Thymus (tissue), 11 donors: ENCODE data around the gene FZD4. TPM values are rescaled to one million over a fixed set of nuclear protein-coding genes. Genes with fewer than 3 reads are reported as not detected.

Experiments used
- DNase-seq, 9 donors: peaks; one replicate each; pipeline ENCODE4 v3.0.0-alpha.2; 2013; ENCODE audit warnings: low spot score in 9 of 9, low read depth in 6 of 9, missing footprints in 1 of 9
- H3K27ac ChIP-seq, 2 donors: one replicate each; pipeline ENCODE4 v1.5.1; 2013; ENCODE audit warnings: control low read depth in 1 of 2, low read depth in 1 of 2, low read length in 1 of 2, mild to moderate bottlenecking in 1 of 2, moderate library complexity in 1 of 2
- H3K27me3 ChIP-seq, 2 donors: one replicate each; pipeline ENCODE4 v1.5.1; 2013; ENCODE audit warnings: low read length in 1 of 2; ENCODE audit not compliant: control insufficient read depth in 2 of 2, insufficient read depth in 1 of 2
- H3K36me3 ChIP-seq, 2 donors: one replicate each; pipeline ENCODE4 v1.5.1; 2013; ENCODE audit warnings: low read length in 1 of 2, mild to moderate bottlenecking in 1 of 2, moderate library complexity in 1 of 2; ENCODE audit not compliant: control insufficient read depth in 2 of 2, insufficient read depth in 2 of 2
- H3K4me1 ChIP-seq, 2 donors: one replicate each; pipeline ENCODE4 v1.5.1; 2013; ENCODE audit warnings: low read length in 2 of 2; ENCODE audit not compliant: control insufficient read depth in 2 of 2, insufficient read depth in 2 of 2
- H3K4me3 ChIP-seq, 2 donors: one replicate each; pipeline ENCODE4 v1.5.1; 2013; ENCODE audit warnings: low read length in 2 of 2, control low read depth in 1 of 2, mild to moderate bottlenecking in 1 of 2
- H3K9me3 ChIP-seq, 2 donors: one replicate each; pipeline ENCODE4 v1.5.1; 2013; ENCODE audit warnings: low read length in 1 of 2, mild to moderate bottlenecking in 1 of 2; ENCODE audit not compliant: control insufficient read depth in 2 of 2, insufficient read depth in 1 of 2
- WGBS: extraction: QIAGEN DNeasy Blood & Tissue Kit; methylation state at CpG from one replicate; pipeline ENCODE4 v1.1.7; 2013; 5-methylcytosine and 5-hydroxymethylcytosine counted together
- polyA plus RNA-seq: library from polyadenylated mRNA; stranded (reverse); fragments of 200-250 nt; gene quantifications from one replicate; pipeline ENCODE4 v1.2.3, GENCODE V29; 2013
- total RNA-seq: library from RNA; stranded (reverse); fragments of 120-200 nt; gene quantifications from one replicate; pipeline ENCODE4 v1.2.4, GENCODE V29; 2013
- donor health status: healthy.

Gene FZD4
- total and polyA plus RNA-seq, 2 donors = 3.4 to 5.9 TPM

DNA sequence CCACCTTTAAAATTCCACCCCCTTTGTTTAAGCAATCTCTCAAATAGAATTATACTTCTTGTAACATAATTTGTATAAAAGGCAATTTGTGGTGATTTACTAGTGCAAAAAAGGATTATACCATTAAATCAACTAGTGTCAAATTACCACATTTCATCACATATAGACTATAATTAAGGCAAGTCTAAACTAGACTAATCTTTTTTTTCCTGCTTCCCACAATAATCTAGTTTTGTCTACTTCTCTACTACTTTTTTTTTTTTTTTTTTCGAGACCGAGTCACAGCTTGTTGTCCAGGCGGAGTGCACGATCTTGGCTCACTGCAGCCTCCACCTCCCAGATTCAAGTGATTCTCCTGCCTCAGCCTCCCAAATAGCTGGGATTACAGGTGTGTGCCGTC is 36.1 kb upstream of the FZD4 start:
- no peak for DNase-seq
- Histone ChIP-seq H3K9me3 (no peaks in the 10 kb centered on the region), H3K4me1 (no peaks in the 10 kb centered on the region), H3K27me3 (no peaks in the 10 kb centered on the region), H3K27ac (no peak overlapping the region), H3K36me3 (no peaks in the 10 kb centered on the region), H3K4me3 (no peak overlapping the region)
- WGBS = 97% methylated on average over 5 of the region's 5 CpGs

- Histone ChIP-seq H3K9me3 (no peaks in the 10 kb centered on the region), H3K4me1 (no peaks in the 10 kb centered on the region), H3K36me3 (no peaks in the 10 kb centered on the region), H3K27ac (no peak overlapping the region), H3K4me3 (no peak overlapping the region), H3K27me3 (no peaks in the 10 kb centered on the region)
- no peak for DNase-seq
- WGBS = 93% methylated on average over 3 of the region's 3 CpGs
Measured at GRCh38 chr11:86990515-86990914, 35.3 kb upstream of the FZD4 start.

- 89% methylated on average over 1 of the region's 1 CpG for WGBS
- Histone ChIP-seq H3K27ac (no peak overlapping the region), H3K9me3 (no peaks in the 10 kb centered on the region), H3K4me3 (no peak overlapping the region), H3K4me1 (no peaks in the 10 kb centered on the region), H3K27me3 (no peaks in the 10 kb centered on the region), H3K36me3 (no peaks in the 10 kb centered on the region)
- no peak for DNase-seq
Measured at GRCh38 chr11:86990031-86990430, 34.8 kb upstream of the FZD4 start.

DNA sequence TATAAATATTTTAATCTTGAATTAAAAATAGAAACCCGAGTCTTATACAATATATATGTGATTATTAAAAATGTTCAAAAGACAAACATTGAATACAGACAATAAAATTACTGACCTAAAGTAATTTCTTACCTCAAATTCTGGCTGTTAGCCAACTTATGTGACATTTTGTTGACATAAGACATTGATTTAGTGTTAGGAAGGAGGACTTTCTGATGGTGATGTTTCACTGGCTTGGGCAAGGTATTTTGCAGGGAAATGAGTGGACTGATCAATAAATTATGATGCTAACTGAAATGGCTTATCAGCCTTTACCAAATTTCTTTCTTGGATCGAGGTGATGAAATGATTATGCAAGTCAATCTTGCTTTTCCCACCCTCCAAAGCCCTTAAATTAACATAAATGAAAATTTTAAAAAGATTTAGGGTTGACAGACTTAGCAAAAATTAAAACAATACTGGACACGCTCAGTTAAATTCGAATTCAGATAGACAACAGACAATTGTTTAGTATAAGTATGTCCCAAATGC is 33.2 kb upstream of the FZD4 start:
- Histone ChIP-seq H3K4me1 (no peaks in the 10 kb centered on the region), H3K4me3 (no peak overlapping the region), H3K36me3 (no peaks in the 10 kb centered on the region), H3K9me3 (no peaks in the 10 kb centered on the region), H3K27me3 (no peaks in the 10 kb centered on the region), H3K27ac (no peak overlapping the region)
- DNase-seq = no peak
- WGBS = 95% methylated on average over 4 of the region's 4 CpGs

GRCh38 chr11:86987679-86988078 is 32.5 kb upstream of the FZD4 start:
- 89% methylated on average over 1 of the region's 1 CpG for WGBS
- H3K9me3 ChIP-seq = no peaks in the 10 kb centered on the region
- H3K27ac ChIP-seq = no peak overlapping the region
- DNase-seq = no peak
- no peaks in the 10 kb centered on the region for H3K36me3 ChIP-seq
- no peaks in the 10 kb centered on the region for H3K27me3 ChIP-seq
- H3K4me1 ChIP-seq = no peaks in the 10 kb centered on the region
- no peak overlapping the region for H3K4me3 ChIP-seq

GRCh38 chr11:86984701-86985100 is 29.5 kb upstream of the FZD4 start:
- no peaks in the 10 kb centered on the region for H3K36me3 ChIP-seq
- WGBS = 95% methylated on average over 4 of the region's 4 CpGs
- H3K4me1 ChIP-seq = no peaks in the 10 kb centered on the region
- no peak overlapping the region for H3K4me3 ChIP-seq
- H3K27ac ChIP-seq = no peak overlapping the region
- no peaks in the 10 kb centered on the region for H3K27me3 ChIP-seq
- H3K9me3 ChIP-seq = no peaks in the 10 kb centered on the region
- no peak for DNase-seq

DNA sequence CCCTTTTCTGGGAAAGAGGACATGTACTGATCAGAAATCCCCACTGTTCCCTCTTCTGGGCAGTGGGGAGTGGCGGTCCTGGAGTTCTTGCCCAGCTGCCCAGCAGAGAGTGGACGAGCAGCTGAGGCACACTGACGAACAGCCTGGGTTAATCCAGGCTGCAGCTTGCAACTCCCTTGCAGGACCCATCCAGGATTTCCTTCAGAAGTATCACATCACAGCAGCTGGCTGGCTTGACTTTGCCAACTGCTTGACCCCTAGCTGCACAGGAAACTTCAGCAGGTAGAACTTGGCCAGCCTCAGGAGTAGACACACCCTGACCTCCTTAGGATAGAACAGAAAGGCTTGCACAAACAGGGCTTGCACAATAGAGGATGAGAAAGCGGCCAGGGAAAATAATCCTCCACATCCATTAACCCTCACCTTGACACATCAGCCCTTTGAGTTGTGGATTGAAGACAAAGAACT is 27.9 kb upstream of the FZD4 start:
- H3K4me3 ChIP-seq = no peak overlapping the region
- H3K27ac ChIP-seq = no peak overlapping the region
- no peaks in the 10 kb centered on the region for H3K9me3 ChIP-seq
- 94% methylated on average over 4 of the region's 4 CpGs for WGBS
- DNase-seq = no peak
- H3K27me3 ChIP-seq = no peaks in the 10 kb centered on the region
- no peaks in the 10 kb centered on the region for H3K36me3 ChIP-seq
- H3K4me1 ChIP-seq = no peaks in the 10 kb centered on the region

- 97% methylated on average over 7 of the region's 7 CpGs for WGBS
- no peaks in the 10 kb centered on the region for H3K9me3 ChIP-seq
- no peaks in the 10 kb centered on the region for H3K27me3 ChIP-seq
- no peak overlapping the region for H3K4me3 ChIP-seq
- DNase-seq = no peak
- no peaks in the 10 kb centered on the region for H3K36me3 ChIP-seq
- no peak overlapping the region for H3K27ac ChIP-seq
- no peaks in the 10 kb centered on the region for H3K4me1 ChIP-seq
Measured at GRCh38 chr11:86981777-86982540, 26.8 kb upstream of the FZD4 start.

GRCh38 chr11:86980086-86980796 is 25.0 kb upstream of the FZD4 start:
- Histone ChIP-seq H3K9me3 (no peaks in the 10 kb centered on the region), H3K27ac (no peak overlapping the region), H3K36me3 (no peaks in the 10 kb centered on the region), H3K27me3 (no peaks in the 10 kb centered on the region), H3K4me3 (no peak overlapping the region), H3K4me1 (no peaks in the 10 kb centered on the region)
- WGBS = 92% methylated on average over 7 of the region's 7 CpGs
- DNase-seq = no peak
